NT2/D1 (cell line): ENCODE results near the gene AQP12A.

Source experiments
- SUZ12 ChIP-seq: IDR thresholded peaks from 2 replicates; pipeline ENCODE4 v1.6.1; 2011; ENCODE audit not compliant: insufficient read length, insufficient read depth; ENCODE audit errors: extremely low read depth
- YY1 ChIP-seq: IDR thresholded peaks from 2 replicates; pipeline ENCODE4 v1.6.1; 2011; ENCODE audit not compliant: insufficient read length, insufficient read depth
- ZNF274 ChIP-seq: IDR thresholded peaks from 2 replicates; pipeline ENCODE4 v1.6.1; 2011; ENCODE audit warnings: mild to moderate bottlenecking, low read depth, low read length

DNA sequence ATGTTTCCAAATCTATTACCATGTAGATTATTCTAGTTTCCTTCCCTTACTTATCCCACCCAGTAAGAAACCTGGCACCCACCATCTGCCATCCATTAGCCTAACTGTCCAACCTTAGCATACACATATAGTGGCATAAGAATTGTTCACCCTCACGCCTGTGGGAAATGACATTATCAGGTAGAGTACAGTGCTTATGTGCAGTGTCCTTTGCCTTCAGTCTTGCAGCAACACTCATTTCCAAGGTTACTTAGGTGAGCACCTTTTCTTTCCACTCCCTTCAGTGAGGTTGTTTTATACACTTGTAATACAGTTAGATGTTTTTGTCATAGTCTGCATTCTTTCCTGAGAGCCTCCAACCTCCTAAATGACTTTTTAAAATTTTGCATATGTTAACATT is 27.0 kb upstream of the AQP12A start:
- TF ChIP-seq ZNF274 (no peak), YY1 (no peak), SUZ12 (no peak)
